Fibroblast of lung (primary cell): ENCODE data around the gene PID1.

Experiments
- CTCF ChIP-seq, 2 donors: IDR thresholded peaks in 1 of 2; conservative IDR thresholded peaks in 1 of 2; 1 replicate in 1 of 2; 2 replicates in 1 of 2; pipeline ENCODE4 v1.5.1; 2011 to 2012; ENCODE audit warnings: low read length in 2 of 2, control low read depth in 1 of 2, inconsistent platforms in 1 of 2, low read depth in 1 of 2, mild to moderate bottlenecking in 1 of 2
- EZH2 ChIP-seq: IDR thresholded peaks from 2 replicates; pipeline ENCODE4 v1.5.1; 2012; ENCODE audit warnings: low read length, control low read depth, mild to moderate bottlenecking; ENCODE audit errors: missing control alignments

GRCh38 chr2:229210641-229211040, 60.4 kb downstream of the PID1 start:
- TF ChIP-seq CTCF (conservative IDR thresholded peaks at IDR 0.05 in 1 of 2, IDR thresholded peaks at IDR 0.05 in 1 of 2; ENCODE audit: low read depth in 1 of 2, low read length in 2 of 2) (no peak), EZH2 (no peak)
